Measurements from ENCODE around the gene PSME2. TPM values are rescaled to one million over a fixed set of nuclear protein-coding genes. Genes with fewer than 3 reads are reported as not detected.
"Not testable (repeated sequence)": the region's sequence is repeated elsewhere in the genome, so short reads cannot be mapped to it uniquely, and the experiment has no call there.

Gene PSME2
- total RNA-seq, 1 donor from 2014 or later, result 285 TPM

DNA sequence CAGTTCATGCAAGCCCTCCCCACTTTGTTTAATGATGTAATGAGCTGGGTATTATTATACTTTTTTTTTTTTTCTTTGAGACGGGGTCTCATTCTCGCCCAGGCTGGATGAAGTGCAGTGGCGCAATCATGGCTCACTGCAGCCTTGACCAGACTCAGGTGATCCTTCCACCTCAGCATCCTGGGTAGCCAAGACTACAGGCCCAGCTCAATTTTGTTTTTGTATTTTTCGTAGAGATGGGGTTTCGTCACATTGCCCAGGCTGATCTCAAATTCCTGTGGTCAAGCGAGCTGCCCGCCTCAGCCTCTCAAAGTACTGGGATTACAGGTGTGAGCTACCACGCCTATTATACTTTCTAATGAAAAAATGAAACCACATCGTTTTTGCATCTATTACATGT, 36.4 kb downstream of the PSME2 start:
- ChIA-PET CTCF (interaction anchor here (0.6 to 5.6 kb wide), 11 partner anchors 13 to 223 kb away, joined by 3 to 45 read pairs (median 9); partner anchors contain the start of genes CARMIL3, CIDEB, IRF9 and PSME2), POLR2A (interaction anchor here (0.6 to 9.8 kb wide), 8 partner anchors 9 to 103 kb away, joined by 3 to 115 read pairs (median 5); partner anchors contain the start of genes EMC9, PCK2, PSME1 and PSME2)
- intact Hi-C loops (cut with micrococcal nuclease), result loop anchor here (10.0 kb wide), 1 partner anchor 1015 kb away; the partner anchor contains the start of genes ACIN1 and C14orf119
- Mint-ChIP-seq H3K4me3 (no peak overlapping the region), H3K36me3 (ENCODE audit: low read depth) (peaks cover 19% of the 10 kb centered on the region), H3K4me1 (peaks cover 15% of the 10 kb centered on the region), H3K27ac (no peak overlapping the region), H3K27me3 (no peaks in the 10 kb centered on the region), H3K9me3 (no peaks in the 10 kb centered on the region)
- ATAC-seq (ENCODE audit: low read depth), result no peak
- TF ChIP-seq, protein P1, sequence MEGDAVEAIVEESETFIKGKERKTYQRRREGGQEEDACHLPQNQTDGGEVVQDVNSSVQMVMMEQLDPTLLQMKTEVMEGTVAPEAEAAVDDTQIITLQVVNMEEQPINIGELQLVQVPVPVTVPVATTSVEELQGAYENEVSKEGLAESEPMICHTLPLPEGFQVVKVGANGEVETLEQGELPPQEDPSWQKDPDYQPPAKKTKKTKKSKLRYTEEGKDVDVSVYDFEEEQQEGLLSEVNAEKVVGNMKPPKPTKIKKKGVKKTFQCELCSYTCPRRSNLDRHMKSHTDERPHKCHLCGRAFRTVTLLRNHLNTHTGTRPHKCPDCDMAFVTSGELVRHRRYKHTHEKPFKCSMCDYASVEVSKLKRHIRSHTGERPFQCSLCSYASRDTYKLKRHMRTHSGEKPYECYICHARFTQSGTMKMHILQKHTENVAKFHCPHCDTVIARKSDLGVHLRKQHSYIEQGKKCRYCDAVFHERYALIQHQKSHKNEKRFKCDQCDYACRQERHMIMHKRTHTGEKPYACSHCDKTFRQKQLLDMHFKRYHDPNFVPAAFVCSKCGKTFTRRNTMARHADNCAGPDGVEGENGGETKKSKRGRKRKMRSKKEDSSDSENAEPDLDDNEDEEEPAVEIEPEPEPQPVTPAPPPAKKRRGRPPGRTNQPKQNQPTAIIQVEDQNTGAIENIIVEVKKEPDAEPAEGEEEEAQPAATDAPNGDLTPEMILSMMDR (IDR thresholded peaks at IDR 0.05), result no peak
- no peak for DNase-seq

DNA sequence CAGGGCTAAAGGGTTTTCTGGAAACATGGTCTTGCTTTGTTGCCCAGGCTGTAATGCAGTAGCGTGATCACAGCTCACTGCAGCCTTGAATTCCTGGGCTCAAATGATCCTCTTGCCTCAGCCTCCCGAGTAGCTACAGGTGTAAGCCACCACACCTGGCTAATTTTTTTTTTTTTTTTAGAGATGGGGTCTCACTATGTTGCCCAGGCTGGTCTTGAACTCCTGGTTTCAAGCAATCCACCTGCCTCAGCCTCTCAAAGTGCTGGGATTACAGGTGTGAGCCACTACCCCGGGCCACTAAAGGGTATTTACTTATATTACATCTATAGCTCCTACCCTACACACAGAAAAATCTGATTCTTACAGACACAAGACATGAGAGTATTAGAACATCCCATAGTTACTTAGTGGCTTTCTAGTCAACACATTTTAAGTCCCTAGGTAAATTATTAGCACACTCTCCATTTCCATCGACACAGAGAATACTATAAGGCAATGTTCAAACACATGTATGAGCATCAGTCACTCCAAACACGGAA, 38.0 kb downstream of the PSME2 start:
- H3K4me1 Mint-ChIP-seq, result peaks cover 12% of the 10 kb centered on the region
- H3K4me3 Mint-ChIP-seq, result no peak overlapping the region
- H3K27ac Mint-ChIP-seq, result peak overlapping the region; percentile 90
- no peaks in the 10 kb centered on the region for H3K27me3 Mint-ChIP-seq
- ATAC-seq (ENCODE audit: low read depth) (no peak), DNase-seq (no peak)
- intact Hi-C loops (cut with micrococcal nuclease), result loop anchor here (1.0 kb wide), 3 partner anchors 13 to 50 kb away; no protein-coding TSS in a partner anchor
- ChIA-PET POLR2A (interaction anchor here (0.6 to 9.8 kb wide), 21 partner anchors 9 to 160 kb away, joined by 3 to 115 read pairs (median 4); partner anchors contain the start of genes EMC9, IPO4, IRF9 and PCK2), CTCF (interaction anchor here (0.7 to 7.4 kb wide), 33 partner anchors 8 to 545 kb away, joined by 3 to 137 read pairs (median 4); partner anchors contain the start of genes CIDEB, EMC9, IRF9 and MDP1)
- TF ChIP-seq, protein P1 (IDR thresholded peaks at IDR 0.05), result no peak
- H3K36me3 Mint-ChIP-seq (ENCODE audit: low read depth), result peaks cover 25% of the 10 kb centered on the region
- peaks cover 2% of the 10 kb centered on the region for H3K9me3 Mint-ChIP-seq

DNA sequence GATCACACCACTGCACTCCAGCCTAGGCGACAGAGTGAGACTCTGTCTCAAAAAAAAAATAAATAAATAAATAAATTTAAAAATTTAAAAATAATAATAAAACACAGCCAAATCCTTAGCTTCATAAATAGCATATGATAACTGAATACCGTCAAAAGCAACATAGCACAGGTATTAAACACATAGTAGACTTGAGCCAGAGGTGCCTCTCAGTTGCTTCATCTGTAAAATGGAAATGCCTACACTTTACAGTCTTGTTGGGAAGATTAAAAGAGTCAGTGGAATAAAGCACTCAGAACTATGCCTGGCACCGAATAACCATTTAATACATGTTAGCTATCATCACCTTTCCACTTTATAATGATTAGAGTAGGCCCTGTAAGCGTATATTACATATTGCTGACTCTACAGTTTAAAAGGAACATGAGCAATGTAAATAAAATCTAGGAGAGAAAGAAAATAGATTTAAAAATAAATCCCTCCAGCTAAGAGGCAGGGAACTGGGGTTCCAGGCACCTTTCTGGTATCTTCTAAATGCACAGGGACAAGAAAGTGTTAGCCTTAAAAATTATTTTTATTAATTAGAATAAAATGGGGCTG, 39.6 kb downstream of the PSME2 start:
- TF ChIP-seq, protein P1 (IDR thresholded peaks at IDR 0.05), result no peak
- intact Hi-C loops (cut with micrococcal nuclease), result no loop called here
- Mint-ChIP-seq H3K27me3 (no peaks in the 10 kb centered on the region), H3K27ac (no peak overlapping the region), H3K4me1 (peaks cover 9% of the 10 kb centered on the region), H3K36me3 (ENCODE audit: low read depth) (peaks cover 38% of the 10 kb centered on the region), H3K4me3 (no peak overlapping the region), H3K9me3 (peaks cover 2% of the 10 kb centered on the region)
- ATAC-seq (ENCODE audit: low read depth) (no peak), DNase-seq (no peak)
- ChIA-PET CTCF (interaction anchor here (0.7 to 7.4 kb wide), 6 partner anchors 14 to 193 kb away, joined by 3 to 137 read pairs (median 24); partner anchors contain the start of genes DHRS1, IRF9, NOP9 and PCK2), POLR2A (interaction anchor here (0.6 to 9.8 kb wide), 8 partner anchors 9 to 220 kb away, joined by 3 to 115 read pairs (median 5); partner anchors contain the start of genes IRF9, PCK2, PSME2 and RNF31)

DNA sequence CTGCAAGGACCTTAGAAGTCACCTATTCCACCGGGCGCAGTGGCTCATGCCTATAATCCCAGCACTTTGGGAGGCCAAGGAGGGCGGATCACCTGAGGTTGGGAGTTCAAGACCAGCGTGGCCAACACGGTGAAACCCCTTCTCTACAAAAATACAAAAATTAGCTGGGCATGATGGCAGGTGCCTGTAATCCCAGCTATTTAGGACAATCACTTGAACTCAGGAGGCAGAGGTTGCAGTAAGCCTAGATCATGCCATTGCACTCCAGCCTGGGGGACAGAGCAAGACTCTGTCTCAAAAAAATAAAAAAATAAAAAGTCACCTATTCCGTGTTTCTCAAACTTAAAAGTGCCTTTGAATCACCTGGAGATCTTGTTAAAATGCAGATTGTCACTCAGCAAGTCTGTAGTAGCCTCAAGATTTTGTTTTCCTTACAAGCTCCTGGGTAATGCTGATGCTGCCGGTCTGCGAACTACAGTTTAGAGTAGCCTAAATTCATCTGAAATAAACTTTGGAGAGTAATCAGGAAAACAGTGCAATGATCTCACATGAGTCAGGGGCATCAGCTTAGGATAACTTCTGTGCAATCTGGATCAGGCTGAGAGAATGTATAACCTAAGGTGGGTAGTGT, 40.7 kb downstream of the PSME2 start:
- intact Hi-C loops (cut with micrococcal nuclease); H3K4me1 Mint-ChIP-seq; H3K9me3 Mint-ChIP-seq; H3K27ac Mint-ChIP-seq; H3K4me3 Mint-ChIP-seq; H3K27me3 Mint-ChIP-seq; DNase-seq; ATAC-seq (ENCODE audit: low read depth): not testable (repeated sequence)
- CTCF ChIA-PET, result interaction anchor here (1.5 to 7.4 kb wide), 4 partner anchors 13 to 331 kb away, joined by 3 to 137 read pairs (median 66); partner anchors contain the start of genes IRF9 and PCK2
- H3K36me3 Mint-ChIP-seq (ENCODE audit: low read depth), result peaks cover 46% of the 10 kb centered on the region
- POLR2A ChIA-PET, result interaction anchor here (0.9 to 9.8 kb wide), 4 partner anchors 9 to 55 kb away, joined by 4 to 115 read pairs (median 20); partner anchors contain the start of genes DCAF11, IRF9, NRL and PCK2

DNA sequence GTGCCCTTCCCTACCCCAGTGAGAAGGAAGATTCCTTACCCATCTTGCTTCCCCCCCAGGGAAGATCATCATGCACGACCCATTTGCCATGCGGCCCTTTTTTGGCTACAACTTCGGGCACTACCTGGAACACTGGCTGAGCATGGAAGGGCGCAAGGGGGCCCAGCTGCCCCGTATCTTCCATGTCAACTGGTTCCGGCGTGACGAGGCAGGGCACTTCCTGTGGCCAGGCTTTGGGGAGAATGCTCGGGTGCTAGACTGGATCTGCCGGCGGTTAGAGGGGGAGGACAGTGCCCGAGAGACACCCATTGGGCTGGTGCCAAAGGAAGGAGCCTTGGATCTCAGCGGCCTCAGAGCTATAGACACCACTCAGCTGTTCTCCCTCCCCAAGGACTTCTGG, 43.0 kb downstream of the PSME2 start:
- intact Hi-C loops (cut with micrococcal nuclease), result no loop called here
- Mint-ChIP-seq H3K27ac (no peak overlapping the region), H3K9me3 (peaks cover 2% of the 10 kb centered on the region), H3K4me1 (peaks cover 2% of the 10 kb centered on the region), H3K36me3 (ENCODE audit: low read depth) (peaks cover 67% of the 10 kb centered on the region), H3K4me3 (no peak overlapping the region), H3K27me3 (no peaks in the 10 kb centered on the region)
- TF ChIP-seq, protein P1 (IDR thresholded peaks at IDR 0.05), result no peak
- ChIA-PET CTCF (interaction anchor here (7.4 kb wide), 1 partner anchor 11 kb away, joined by 137 read pairs; the partner anchor contains the start of gene PCK2), POLR2A (interaction anchor here (0.5 to 9.8 kb wide), 4 partner anchors 9 to 65 kb away, joined by 3 to 115 read pairs (median 6); partner anchors contain the start of genes DCAF11, NRL and PCK2)
- DNase-seq (no peak), ATAC-seq (ENCODE audit: low read depth) (no peak)
